ENCODE measurements around the gene PPFIA1. TPM values are rescaled to one million over a fixed set of nuclear protein-coding genes. Genes with fewer than 3 reads are reported as not detected.

The PPFIA1 gene
- polyA plus RNA-seq, 2 of the 4 experiments (the other 2 are of a cell fraction), result 23.3 to 45.6 TPM

GRCh38 chr11:70247710-70248072 lies 22.8 kb upstream of the PPFIA1 start:
- no peak for TF ChIP-seq NR3C1 (IDR thresholded peaks at IDR 0.05)
- TF ChIP-seq REST (IDR thresholded peaks at IDR 0.05), result no peak
- no peak for TF ChIP-seq MAZ (IDR thresholded peaks at IDR 0.05; ENCODE audit: borderline replicate concordance, low read depth, low read length)
- no peak for TF ChIP-seq POLR2A (IDR thresholded peaks at IDR 0.05; ENCODE audit: low read length)
- TF ChIP-seq CHD4 (IDR thresholded peaks at IDR 0.05; ENCODE audit: borderline replicate concordance), result no peak
- no peak for TF ChIP-seq HOXA7 (CRISPR knock-in tag; IDR thresholded peaks at IDR 0.05)
- TF ChIP-seq NFE2L2 (conservative IDR thresholded peaks at IDR 0.05; ENCODE audit: low read length), result no peak
- no peak for TF ChIP-seq CHD2 (IDR thresholded peaks at IDR 0.05; ENCODE audit: low read length, partially characterized antibody)
- TF ChIP-seq POLR2AphosphoS2 (conservative IDR thresholded peaks at IDR 0.05; ENCODE audit: low read length), result no peak
- TF ChIP-seq, protein P1, sequence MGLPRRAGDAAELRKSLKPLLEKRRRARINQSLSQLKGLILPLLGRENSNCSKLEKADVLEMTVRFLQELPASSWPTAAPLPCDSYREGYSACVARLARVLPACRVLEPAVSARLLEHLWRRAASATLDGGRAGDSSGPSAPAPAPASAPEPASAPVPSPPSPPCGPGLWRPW (IDR thresholded peaks at IDR 0.05), result no peak
- TF ChIP-seq PHF8 (IDR thresholded peaks at IDR 0.05; ENCODE audit: borderline replicate concordance, low read depth), result no peak
- Histone ChIP-seq H3K27ac (peak overlapping the region in 1 of 2 experiments; percentile 50; a peak in 3 of 6 replicates), H3K4me3 (no peak overlapping the region), H3K9me3 (no peaks in the 10 kb centered on the region), H3K4me1 (peaks cover 28% of the 10 kb centered on the region), H3K4me2 (peak overlapping the region; percentile 39)
- DNase-seq (ENCODE audit: low read depth in 1 of 2, low spot score in 1 of 2) (no peak), FAIRE-seq (no peak), ATAC-seq (no peak)
- ChIA-PET CTCF (interaction anchor here (1.3 to 1.6 kb wide), 2 partner anchors 13 to 35 kb away, joined by 3 to 5 read pairs; no protein-coding TSS in a partner anchor), POLR2A (no interaction called here)
- 57% methylated on average over 3 of the region's 4 CpGs for WGBS (ENCODE audit: missing lambda C conversion rate)

- 76% methylated on average over 12 of the region's 16 CpGs for WGBS (ENCODE audit: missing lambda C conversion rate)
- Histone ChIP-seq H3K27ac (no peak overlapping the region), H3K9me3 (no peaks in the 10 kb centered on the region), H3K4me3 (no peak overlapping the region), H3K4me1 (peaks cover 9% of the 10 kb centered on the region), H3K4me2 (no peak overlapping the region)
- ChIA-PET POLR2A (no interaction called here), CTCF (interaction anchor here (1.2 kb wide), 1 partner anchor 8 kb away, joined by 3 read pairs; no protein-coding TSS in a partner anchor)
- DNase-seq (ENCODE audit: low read depth in 1 of 2, low spot score in 1 of 2) (no peak), ATAC-seq (no peak), FAIRE-seq (no peak)
- TF ChIP-seq RNF2 (IDR thresholded peaks at IDR 0.05; ENCODE audit: borderline replicate concordance, low read depth), result no peak
- TF ChIP-seq HDAC2 (IDR thresholded peaks at IDR 0.05), result no peak
These were observed 19.4 kb upstream of the PPFIA1 start for GRCh38 chr11:70250876-70251658.

DNA sequence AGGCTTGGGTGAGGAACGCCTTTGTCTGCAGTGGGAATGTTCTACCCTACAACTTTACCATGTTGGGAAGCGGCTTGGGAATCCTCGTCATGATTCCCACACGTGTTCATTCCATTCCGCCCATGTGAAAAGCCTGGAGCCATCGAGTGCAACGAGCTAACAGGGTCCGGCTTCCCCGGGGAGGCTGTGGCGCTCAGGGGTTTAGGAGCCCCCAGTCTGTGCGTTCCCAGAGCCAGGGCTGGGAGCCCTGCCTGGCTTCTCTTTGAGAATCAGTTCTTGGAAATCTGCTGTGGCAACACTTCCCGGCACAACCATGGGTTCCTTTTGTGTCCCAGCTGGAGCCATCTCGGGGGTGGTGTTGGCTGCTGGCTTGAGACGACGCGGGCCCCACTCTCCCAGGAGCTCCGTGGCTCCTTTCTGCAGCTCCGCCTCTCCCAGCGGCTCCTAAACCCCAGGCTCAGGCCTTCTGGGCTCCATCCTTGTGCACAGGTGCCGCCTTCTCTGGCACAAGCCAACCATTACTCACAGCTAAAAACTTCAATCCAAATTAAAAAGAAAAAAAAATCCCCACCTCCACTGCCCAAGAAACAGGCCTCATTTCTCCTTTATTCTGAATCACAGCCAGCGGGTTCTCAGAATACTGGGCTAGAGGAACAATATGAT lies 18.7 kb upstream of the PPFIA1 start:
- CTCF ChIA-PET, result interaction anchor here (1.2 kb wide), 1 partner anchor 8 kb away, joined by 3 read pairs; no protein-coding TSS in a partner anchor
- DNase-seq (ENCODE audit: low read depth in 1 of 2, low spot score in 1 of 2), result no peak
- WGBS (ENCODE audit: missing lambda C conversion rate), result 75% methylated on average over 21 of the region's 21 CpGs

More for the DNA sequence above, 18.7 kb upstream of the PPFIA1 start:
- FAIRE-seq (no peak), ATAC-seq (no peak)
- H3K4me1 ChIP-seq, result peaks cover 9% of the 10 kb centered on the region
- H3K27ac ChIP-seq, result no peak overlapping the region
- H3K9me3 ChIP-seq, result no peaks in the 10 kb centered on the region
- no peak overlapping the region for H3K4me3 ChIP-seq
- POLR2A ChIA-PET, result no interaction called here
- TF ChIP-seq CHD2 (IDR thresholded peaks at IDR 0.05; ENCODE audit: low read length, partially characterized antibody) (no peak), ELK1 (IDR thresholded peaks at IDR 0.05; ENCODE audit: low read depth, low read length) (no peak), GATA3 (IDR thresholded peaks at IDR 0.05; ENCODE audit: borderline replicate concordance) (no peak), CEBPB (IDR thresholded peaks at IDR 0.05) (no peak), ATOH8 (CRISPR knock-in tag; IDR thresholded peaks at IDR 0.05; ENCODE audit: low read depth) (no peak), EP300 (IDR thresholded peaks at IDR 0.05) (no peak)
- H3K4me2 ChIP-seq, result no peak overlapping the region
